Left hindlimb (tissue), 1 donor: ENCODE results near the gene NABP1.

Source experiments
- DNase-seq: peaks from one replicate; pipeline ENCODE4 v3.0.0-alpha.2; 2018

Gene NABP1

DNA sequence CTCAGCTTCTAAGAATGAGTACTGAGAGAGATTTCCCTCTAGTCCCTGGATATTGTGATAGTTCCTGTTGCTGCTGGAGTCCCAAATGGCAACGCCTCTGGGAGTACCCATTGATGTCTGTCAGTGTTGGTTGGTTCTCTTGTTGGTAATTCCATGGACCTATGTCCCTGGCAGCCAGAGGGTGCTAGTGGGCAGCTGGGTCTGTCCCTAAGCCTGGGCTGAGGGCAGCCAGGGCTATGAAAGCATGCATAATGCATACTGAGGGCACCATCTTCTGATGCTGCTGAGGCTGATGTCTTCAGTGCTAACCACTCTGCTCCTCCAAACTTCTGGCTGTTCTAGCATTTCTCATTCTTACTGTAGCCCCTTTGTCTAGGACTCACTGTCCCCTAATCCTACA, 35.9 kb downstream of the NABP1 start:
- DNase-seq, result no peak

DNA sequence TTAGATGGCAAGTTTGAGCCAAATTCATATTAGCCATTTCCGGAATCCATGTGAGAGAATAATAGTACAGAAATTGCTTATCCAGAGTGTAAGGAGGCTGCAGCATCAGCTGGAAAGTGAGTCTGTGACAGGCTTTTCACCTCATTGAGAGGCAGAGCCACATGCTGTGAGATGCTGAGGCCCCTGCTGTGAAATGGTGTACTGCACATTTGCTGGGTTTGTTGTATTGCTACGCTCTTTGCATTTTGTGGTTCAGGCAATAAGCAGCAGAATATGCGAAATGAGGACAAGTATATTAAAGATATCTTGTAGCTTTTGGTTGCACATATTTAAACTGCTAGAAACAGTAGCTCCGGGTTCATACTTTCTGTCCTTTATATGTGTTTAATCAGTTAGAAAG, 37.0 kb downstream of the NABP1 start:
- DNase-seq, result no peak

DNA sequence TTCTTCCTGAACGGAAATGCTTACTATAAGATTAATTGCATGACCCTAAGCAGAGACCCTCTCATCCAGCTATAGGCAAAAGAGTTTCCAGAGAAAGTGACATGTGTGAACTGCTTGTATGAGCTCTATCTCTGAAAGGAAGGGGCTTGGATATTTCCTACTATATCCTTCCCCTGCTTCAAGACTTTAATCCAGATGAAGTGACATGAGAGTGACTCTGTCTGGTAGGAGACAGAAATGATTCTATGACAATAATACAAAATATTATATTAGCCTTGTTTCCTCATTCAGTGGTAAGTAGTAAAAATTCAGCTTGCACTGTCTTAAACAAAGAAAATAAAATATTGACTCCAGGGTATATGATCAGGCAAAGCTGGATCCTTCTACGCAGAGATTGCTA, 37.5 kb downstream of the NABP1 start:
- no peak for DNase-seq

DNA sequence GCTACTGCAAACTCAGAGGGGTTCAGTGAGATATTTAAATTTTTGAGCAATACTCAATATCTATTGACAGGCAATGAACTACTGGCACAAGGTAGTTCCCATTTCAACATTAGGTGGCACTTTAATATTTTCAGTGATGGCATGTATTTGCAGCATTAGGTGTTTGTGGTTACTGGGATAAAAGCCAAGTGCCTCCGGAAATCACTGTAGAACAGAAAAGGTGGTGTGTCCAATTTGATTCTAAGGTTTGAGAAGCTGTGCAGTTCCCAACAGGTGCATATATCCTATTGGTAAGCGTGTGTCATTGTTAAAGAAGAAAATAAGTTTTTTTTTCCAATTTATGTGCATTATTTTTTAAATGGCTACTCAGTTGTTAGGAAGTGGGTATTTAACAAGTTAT, 41.3 kb downstream of the NABP1 start:
- no peak for DNase-seq

DNA sequence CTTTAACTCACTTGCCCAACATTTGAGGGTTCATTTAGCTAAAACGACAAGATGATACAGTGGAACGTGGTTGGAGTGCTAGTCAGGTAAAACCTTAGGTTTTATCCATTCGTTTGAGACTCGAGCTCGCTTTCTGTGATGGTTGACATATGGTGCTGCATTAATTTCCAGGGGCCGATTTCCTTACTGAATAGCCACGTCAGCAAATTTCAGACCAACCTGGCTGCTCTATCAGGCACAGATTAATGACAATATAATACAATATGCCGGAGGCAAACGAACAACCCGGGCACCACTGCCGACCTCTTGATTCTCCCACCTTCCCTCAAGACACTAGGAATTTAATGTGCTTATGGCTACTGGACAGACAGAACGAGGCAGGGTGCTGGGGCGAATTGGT, 42.0 kb downstream of the NABP1 start:
- no peak for DNase-seq

DNA sequence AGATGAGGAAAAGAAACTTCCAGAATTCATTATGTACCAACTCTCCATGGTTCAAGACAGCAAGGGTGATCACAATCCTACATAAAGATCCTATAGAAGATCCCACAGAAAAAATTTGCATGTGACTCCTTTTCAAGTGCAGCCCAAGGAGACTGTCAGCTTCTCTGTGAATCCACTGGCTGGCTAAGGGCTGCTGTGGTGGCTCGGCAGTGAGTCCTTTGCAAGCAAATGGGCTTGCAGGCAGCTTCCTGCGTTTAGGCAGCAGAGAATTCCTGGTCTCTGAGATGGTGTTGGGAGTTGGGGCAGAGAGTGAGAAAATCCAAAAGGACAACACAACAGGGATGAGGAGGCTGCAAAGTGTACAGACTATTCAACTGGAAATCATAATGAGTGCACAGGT, 43.4 kb downstream of the NABP1 start:
- no peak for DNase-seq

DNA sequence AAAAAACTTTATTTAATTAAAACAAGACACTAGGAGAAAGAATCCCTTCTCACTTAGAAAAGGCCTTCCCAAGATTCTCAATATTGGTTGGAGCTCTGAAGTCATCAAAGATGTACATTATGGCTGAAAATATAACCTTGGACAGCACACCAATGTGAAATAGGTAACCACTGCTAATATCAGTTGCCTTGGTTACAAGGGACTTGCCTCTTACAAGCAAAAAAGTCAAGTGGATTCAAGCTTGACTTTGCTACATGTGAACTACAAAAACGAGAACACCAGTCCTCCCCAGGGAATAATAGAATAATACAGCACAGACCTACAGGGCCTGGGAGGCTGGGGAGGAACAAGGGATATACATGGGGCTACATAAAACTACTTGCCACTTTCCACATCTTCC, 46.1 kb downstream of the NABP1 start:
- no peak for DNase-seq

DNA sequence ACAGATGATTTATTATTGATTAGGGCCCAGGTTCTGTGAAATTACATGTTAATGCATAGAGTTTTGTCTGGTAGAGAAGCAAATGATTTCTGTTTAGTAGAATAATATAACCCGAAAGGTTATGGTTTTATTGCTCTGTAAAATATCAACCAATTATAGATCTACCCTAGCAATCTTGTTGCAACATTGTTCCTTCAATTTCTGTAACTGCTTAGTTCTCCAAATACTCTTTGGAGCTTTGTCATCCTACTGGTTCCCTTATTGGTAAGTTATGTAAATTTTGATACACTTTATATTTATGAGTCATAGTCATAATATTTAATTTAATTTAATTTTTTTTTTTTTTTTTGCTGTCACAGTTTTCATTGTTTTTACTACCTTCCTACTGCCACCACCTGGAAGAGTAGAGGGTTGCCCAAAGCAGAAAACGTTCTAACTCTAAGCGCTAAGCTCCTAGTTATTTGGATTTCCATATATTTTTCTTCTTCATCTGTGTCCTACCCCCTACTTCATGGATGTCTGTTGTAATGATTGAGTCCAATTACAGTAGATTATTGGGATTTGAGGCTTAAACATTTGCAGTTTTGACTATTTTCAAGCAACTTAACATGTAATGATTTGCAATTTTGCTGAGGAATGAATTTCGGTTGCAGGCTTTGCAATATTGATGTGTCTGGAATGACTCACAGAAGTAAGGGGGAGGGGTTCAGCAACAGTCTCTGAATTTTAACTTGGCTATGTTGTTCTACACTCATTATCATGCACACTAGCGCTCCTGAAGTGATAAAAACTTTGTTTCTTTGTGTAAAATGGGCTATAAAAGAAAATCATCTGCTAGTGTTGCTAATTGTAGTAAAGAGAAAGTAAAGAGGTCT, 51.1 kb downstream of the NABP1 start:
- no peak for DNase-seq

DNA sequence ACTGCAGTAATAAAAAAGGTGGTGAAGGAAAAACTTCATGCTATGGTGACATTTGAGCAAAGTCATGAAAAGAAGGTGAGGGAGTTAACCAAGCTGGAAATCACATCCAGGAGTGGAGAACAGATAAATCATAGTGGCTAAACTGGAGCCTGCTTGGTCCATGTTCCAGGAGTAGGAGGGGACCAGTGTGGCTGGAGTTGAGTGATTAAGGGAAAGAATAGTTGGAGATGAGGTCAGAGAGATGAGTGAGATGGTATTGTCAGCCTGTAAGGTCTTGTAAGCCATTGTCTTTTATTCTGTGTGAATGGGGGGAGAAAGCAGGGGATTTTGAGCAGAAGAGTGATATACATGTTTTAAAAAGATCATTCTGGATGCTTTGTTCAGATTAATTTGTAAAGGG, 52.3 kb downstream of the NABP1 start:
- DNase-seq, result no peak
